GM12872 (cell line): ENCODE data around the gene CCDC50.

ENCODE experiments used
- CTCF ChIP-seq: IDR thresholded peaks from 3 replicates; pipeline ENCODE4 v1.5.1; 2011; ENCODE audit warnings: low read depth, mild to moderate bottlenecking, low read length, moderate library complexity; ENCODE audit not compliant: insufficient read depth

CCDC50 gene

GRCh38 chr3:191369616-191370010 lies 40.4 kb downstream of the CCDC50 start:
- no peak for TF ChIP-seq CTCF

- no peak for TF ChIP-seq CTCF
These were observed 42.9 kb downstream of the CCDC50 start for GRCh38 chr3:191372122-191372521.

GRCh38 chr3:191373327-191373726 lies 44.1 kb downstream of the CCDC50 start:
- no peak for TF ChIP-seq CTCF

- TF ChIP-seq CTCF, result no peak
These were observed 47.4 kb downstream of the CCDC50 start for GRCh38 chr3:191376516-191377141.

- TF ChIP-seq CTCF, result no peak
These were observed 49.1 kb downstream of the CCDC50 start for GRCh38 chr3:191378142-191378812.

- no peak for TF ChIP-seq CTCF
These were observed 50.3 kb downstream of the CCDC50 start for GRCh38 chr3:191379446-191379845.

GRCh38 chr3:191380001-191380400 lies 50.8 kb downstream of the CCDC50 start:
- no peak for TF ChIP-seq CTCF
